Head of caudate nucleus (tissue), 42 donors: Measurements from ENCODE around the gene OR52B6.
"Not testable (repeated sequence)": the region's sequence is repeated elsewhere in the genome, so short reads cannot be mapped to it uniquely, and the experiment has no call there.

Experiments
- DNase-seq, 42 donors: peaks; one replicate each; pipeline versions ENCODE4 v3.0.0 to v3.0.0-alpha.2; 2020 to 2021; ENCODE audit warnings: mixed read lengths in 7 of 42
- intact Hi-C: fragments of 100-400 bp; cut with DNase I; formaldehyde crosslinking; loops from one replicate; pipeline ENCODE4 v1.15.0; 2022

The OR52B6 gene

DNA sequence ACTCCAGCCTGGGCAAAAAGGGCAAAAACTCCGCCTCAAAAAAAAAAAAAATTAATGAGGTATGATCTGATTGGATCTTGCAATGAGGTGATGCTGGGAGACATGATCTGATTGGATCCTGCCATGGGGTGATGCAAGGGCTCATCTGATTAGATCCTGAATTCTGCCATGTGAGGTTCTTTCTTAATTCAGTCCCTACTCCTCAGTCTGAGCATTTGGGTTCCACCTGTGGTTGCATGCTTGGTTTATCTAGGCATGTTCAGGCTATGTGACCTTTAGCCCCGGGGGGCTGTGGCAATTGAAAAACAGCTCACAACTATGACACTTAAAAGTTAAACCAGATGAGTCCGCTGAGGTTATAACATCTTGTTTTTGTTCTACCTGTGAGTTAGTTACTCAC lies 10.9 kb downstream of the OR52B6 start:
- intact Hi-C loops: no loop called here

DNA sequence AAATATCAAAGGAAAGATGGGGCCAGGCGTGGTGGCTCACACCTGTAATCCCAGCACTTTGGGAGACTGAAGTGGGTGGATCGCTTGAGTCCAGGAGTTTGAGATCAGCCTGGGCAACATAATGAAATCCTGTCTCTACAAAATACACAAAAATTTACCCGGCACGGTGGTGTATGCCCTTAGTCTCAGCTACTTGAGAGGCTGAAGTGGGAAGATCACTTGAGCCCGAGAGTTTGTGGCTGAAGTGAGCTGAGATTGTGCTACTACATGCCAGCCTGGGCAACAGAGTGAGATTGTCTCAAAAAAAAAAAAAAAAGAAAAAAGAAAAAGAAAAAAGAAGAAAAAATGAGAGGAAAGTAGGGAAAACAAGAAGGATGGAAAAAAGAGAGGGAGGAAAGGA lies 11.9 kb downstream of the OR52B6 start:
- no peak for DNase-seq
- intact Hi-C loops: no loop called here

More for the DNA sequence above, 10.9 kb downstream of the OR52B6 start:
- DNase-seq: no peak

DNA sequence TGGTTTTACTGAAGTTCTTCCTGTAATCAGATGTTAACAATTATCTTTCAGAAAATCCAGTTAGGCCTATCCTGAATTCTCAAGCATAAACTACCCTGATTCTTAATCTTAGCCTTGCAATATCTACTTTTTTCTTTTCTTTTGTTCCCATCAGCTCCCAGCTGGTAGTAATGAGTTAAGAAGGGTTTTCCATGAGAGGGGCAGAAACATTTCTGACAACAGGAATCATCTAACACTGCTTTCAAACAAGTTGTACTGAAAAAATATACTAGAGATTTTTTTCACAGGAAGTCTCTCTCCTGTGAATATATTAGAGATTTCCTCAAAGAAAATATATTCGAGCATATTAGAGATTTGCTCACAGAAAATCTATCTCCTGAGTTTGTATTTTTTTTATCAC lies 12.5 kb downstream of the OR52B6 start:
- intact Hi-C loops: no loop called here
- no peak for DNase-seq

DNA sequence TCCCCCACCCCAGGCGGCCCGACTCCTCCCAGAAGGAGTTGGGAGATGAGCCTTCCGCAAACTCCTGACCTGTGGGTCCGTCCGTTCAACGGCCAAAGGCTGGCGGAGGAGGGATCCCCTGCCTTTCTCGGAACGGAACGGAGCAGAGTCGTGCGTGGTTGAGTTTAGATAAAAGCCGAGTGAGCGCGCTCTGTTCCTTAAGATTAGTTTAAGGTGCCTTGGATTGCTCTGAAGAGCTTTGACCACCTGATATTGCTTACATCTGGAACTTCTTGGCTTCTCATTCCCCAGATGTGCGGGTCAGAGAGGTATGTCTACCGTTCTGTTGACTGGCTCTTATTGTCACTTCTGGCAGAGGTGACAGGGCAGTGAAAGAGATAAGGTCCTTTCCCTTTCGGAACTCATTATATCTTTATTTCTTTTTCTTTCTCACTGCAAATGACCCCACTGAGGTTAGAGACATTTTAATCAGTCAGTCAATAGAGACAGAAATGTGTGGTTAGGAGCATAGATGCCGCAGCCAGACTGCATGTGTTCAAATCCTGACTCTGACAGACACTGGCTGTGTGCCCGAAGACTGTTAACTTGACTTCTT lies 16.0 kb downstream of the OR52B6 start, which contains the start of gene TRIM6:
TRIM6 (plus strand) TSS at position 31 of the 595 bp plus-strand sequence; CDS start at position 292, 261 bp downstream.
- intact Hi-C loops: no loop called here
- DNase-seq: peak in 21 of 42 donors; percentile 7 to 49 (median 22)

DNA sequence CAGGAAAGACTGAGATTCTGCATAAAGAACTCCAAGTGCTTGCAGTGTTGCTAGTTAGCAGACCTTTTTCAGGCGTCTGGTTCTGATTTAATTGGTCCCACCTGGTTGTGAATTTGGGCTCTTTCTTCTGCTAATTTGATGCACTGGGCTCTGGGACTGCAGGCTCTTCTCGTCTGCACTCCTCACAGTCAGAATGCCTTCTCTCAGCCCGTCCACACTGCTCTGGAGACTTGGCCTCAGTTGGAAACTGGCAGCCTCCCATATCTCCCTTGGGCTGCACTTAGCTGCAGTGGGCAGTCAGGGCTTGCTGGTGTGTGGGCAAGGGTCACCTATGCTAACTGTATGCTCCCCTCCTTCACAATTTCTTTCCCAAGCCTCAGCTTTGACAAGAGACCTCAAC lies 17.3 kb downstream of the OR52B6 start:
- DNase-seq: no peak
- intact Hi-C loops: no loop called here

DNA sequence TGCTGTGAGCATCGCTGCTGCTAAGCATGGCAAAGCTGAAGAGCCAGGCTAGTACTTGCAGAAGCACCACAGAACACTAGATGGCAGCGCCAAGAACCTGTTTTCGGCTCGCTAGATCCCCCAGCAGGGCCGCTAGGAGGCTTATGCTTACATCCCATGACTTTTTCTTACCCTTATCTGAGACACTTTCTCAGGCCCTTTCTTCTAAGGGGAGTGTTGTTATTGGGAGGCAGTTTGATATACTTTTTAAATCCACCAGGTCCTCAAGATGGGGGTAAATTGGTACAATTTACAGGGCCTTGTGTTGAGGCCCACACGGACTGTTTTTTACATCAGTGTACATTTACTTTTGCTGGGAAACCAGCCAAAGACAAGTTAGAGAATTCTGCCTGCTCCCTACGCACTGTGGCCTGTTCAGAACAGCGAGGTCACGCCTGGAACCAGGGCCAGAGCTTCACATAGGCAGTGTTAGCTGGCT lies 19.7 kb downstream of the OR52B6 start:
- intact Hi-C loops: no loop called here
- DNase-seq: peak in 24 of 42 donors; percentile 9 to 61 (median 28)

DNA sequence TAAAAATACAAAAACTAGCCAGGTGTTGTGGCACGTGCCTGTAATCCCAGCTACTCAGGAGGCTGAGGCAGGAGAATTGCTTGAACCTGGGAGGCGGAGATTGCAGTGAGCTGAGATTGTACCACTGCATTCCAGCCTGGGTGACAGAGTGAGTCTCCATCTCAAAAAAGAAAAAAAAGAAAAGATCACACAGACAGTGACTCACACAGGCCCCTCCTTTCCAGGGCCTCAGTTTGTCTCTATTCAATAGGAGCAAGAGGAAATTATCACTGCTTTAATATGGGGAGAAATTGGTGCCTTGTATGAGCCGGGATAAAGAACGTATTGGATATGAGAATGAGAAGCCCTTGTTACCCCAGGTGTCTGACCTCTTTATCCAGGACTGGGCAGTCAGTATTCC lies 22.1 kb downstream of the OR52B6 start:
- DNase-seq, intact Hi-C loops: not testable (repeated sequence)

DNA sequence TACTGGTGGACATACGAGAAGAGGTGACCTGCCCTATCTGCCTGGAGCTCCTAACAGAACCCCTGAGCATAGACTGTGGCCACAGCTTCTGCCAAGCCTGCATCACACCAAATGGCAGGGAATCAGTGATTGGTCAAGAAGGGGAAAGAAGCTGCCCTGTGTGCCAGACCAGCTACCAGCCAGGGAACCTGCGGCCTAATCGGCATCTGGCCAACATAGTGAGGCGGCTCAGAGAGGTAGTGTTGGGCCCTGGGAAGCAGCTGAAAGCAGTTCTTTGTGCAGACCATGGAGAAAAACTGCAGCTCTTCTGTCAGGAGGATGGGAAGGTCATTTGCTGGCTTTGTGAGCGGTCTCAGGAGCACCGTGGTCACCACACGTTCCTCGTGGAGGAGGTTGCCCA lies 22.6 kb downstream of the OR52B6 start:
- intact Hi-C loops: no loop called here
- peak in 1 of 42 donors; percentile 23 for DNase-seq

DNA sequence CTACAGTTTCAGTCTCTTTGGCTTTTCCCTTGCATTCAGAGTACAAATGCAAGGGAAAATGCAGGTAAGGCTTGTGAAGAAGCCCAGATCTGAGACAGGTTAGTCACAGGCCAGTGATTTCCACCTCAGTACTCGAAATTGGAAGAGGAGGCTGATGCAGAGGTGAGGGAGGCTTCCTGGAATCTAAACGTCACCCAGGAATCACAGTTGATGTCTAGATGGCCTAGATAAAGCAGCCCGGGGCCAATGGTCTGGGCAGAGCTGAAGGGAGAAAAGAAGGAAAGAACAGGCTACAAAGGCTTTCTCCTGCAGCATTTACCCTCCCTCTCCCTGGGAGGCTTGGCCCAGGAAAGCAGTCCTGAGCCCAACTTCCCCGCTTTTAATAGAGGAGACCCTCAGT lies 24.2 kb downstream of the OR52B6 start:
- intact Hi-C loops: no loop called here
- DNase-seq: no peak

DNA sequence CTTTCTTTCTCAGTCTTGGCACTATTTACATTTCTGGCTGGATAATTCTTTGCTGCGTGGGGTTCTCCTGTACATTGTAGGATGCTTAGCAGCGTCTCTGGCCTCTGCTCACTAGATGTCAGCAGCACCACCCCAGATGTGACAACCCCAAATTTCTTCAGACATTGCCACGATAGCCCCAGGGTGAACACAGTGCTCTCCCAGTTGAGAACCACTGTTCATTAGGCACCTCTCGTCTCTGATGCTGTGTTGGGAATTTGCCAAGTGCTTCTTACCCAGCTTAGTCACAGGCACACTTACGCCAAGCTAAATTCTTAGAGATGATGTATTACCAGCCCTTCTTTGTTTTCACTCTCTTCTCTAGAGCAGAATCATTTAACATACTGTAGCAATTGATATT lies 25.2 kb downstream of the OR52B6 start:
- intact Hi-C loops: no loop called here
- DNase-seq: no peak

DNA sequence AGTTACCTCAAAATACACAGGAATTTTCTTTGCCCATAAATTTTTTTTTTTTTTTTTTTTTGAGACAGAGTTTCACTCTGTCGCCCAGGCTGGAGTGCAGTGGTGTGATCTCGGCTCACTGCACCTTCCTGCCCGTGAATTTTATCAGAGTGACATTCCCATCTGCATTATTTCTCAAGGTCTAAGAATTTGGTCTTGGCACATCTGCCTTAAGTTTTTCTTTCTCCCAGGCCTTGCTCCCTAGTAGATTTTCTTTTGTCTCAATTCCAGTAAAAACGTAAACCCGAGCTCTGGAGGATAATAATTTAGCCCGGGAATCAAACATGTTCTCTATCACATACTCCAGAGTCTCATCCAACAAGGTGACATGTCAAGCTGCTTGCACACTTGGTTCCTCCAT lies 28.1 kb downstream of the OR52B6 start:
- intact Hi-C loops: no loop called here
- DNase-seq: no peak

DNA sequence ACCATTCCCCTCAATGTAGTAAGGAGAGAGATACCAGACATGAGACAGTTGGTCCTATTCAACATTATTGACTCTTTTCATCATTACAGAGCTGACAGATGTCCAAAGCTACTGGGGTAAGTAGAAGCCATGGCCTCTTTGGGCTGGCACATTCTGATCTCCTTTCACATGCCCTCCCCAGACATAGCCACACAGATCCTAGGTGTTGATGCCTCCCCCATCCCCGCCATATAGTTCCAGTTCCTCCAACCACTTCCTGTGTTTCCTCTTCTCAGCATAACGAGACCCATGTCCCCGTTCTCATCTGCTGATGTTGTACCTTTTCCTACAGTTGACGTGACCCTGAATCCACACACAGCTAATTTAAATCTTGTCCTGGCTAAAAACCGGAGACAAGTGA lies 29.8 kb downstream of the OR52B6 start:
- no peak for DNase-seq
- intact Hi-C loops: no loop called here

DNA sequence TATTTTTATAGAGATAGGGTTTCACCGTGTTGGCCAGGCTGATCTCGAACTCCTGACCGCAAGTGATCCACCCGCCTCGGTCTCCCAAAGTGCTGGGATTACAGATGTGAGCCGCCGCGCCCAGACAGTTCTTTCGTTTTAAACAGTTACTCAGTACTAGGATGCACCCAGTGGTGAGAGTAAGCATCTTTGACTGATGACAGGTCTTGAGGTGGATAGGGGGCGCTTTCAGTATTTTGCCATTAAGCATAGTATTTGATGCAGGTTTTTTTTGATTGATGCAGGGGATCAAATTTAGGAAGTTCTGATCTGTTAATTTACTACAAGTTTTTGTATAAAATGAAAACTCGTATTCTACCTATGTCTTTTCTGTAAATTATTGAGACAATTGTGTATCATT lies 30.9 kb downstream of the OR52B6 start:
- no peak for DNase-seq
- intact Hi-C loops: no loop called here

DNA sequence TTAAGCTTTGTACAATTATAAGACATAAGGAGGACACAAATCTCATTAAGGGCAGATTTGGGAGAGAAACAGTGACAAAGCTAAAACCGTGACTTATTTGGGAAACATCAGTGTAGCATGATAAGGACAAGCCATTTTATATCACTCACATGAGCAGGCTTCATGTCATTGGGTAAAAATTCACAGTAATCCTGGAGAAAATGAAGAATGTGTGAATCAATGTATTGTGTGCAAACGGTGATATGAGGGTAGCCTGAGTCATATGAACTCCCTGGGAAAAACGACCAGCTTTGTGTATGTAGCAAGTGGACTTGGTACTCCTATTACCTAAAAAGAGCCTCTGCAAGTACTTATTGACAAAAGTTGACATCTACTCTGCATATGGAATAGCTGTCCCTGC lies 38.1 kb downstream of the OR52B6 start:
- DNase-seq: no peak
- intact Hi-C loops: no loop called here

DNA sequence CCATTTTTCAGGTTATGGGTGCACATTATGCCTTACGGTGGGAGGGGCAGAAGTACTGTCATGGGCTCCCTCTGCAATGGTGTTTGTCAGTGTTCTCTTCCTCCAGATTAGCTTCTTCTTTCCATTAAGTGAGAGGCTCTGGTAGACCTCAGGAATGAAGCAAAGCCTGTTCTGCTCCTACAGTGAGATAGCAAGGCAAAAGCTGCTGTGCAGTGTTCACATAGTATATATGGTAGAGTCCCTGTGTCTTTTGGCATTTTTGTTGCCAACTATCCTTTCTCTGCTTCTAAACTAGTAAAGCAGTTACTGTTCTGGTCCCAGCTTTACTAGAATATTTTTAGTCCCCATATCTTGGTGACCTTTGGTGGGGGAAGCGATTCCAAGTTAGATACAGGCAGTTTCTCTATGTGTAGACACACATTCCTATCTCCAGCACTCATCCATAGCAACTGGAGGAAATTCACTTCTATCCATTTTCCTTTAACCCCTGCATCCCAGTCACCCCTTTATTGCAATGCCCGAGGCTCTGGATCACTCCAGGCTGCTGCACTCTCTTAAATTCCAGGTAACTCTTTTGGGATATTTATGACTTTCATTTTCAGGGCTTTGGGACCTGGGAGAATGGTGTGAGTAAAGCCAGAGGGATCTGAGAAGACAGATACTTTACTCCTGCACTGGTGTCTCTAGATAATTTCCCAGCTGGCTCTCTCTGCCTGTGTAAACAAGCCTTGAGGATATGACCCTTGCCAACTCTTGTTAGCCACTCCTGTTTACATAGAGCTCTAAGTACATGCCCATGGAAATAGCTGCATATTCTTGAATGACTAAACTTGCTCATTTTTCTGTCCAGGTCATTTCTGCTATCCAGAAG lies 40.2 kb downstream of the OR52B6 start:
- no peak for DNase-seq
- intact Hi-C loops: no loop called here

DNA sequence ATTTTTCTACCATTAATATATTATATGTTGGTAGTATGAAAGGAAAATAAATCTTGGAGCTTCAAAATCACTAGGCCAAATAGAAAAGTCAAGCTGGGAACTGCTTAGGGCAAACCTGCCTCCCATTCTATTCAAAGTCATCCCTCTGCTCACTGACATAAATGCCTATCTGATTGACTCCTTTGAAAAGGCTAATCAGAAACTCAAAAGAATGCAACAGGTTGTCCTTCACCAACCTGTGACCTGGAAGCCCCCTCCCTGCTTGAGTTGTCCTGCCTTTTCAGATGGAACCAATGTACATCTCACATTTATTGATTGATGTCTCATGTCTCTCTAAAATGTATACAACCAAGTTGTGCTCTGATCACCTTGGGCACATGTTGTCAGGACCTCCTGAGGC lies 40.9 kb downstream of the OR52B6 start:
- intact Hi-C loops: no loop called here
- DNase-seq: no peak

DNA sequence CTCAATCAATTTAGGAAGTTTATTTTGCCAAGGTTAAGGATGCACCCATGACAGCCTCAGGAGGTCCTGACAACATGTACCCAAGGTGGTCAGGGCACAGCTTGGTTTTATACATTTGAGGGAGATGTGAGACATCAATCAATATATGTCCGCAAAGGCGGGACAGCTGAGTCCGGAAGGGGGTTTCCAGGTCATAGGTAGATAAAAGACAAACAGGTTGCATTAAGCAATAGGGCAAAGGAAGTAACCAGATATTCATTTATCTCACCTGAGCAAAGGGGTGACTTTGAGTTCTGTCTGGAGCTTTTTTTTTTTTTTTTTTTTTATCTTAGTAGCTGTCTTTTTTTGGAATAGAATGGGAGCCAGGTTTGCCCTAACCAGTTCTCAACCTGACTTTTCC lies 42.1 kb downstream of the OR52B6 start:
- no peak for DNase-seq
- intact Hi-C loops: no loop called here

DNA sequence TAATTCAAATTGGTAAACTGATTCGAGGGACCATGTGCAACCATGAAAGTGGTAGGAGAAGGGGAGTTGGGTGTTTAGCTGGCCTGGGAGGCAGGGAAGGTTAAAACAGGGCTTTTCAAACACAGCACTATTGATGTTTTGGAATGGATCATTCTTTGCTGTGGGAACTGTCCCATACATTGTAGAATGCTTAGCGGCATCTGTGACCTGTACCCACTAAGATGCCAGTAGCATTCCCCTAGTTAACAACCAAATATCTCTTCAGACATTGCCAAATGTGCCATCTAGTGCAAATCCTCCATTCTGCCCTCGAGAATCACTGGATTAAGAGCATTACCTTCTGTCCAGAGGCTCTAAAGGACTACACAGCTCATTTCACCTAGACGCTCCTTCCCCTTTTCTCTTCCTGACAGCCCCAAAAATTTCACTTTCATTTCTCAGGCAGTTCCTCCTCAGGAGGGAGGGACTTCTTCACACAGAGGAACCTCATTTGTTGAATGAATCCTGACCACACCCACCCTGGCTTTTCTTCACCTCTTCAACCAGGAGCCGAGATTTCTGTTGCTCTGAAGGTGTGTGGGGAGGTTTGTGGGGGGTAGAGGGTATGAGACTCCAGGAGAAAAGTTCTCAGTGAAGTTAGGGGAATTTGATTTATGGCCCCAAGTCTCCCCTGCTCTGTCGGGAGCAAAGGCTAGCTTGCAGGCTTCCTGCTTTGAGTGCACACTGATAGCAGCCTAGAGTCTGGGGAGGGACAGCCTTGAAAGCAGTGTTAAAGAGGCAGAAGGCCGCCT lies 44.0 kb downstream of the OR52B6 start, which contains the start of gene TRIM34:
TRIM34 (plus strand) TSS at position 513 of the 791 bp plus-strand sequence. CDS start 7,331 bp downstream, outside the sequence.
- peak in 21 of 42 donors; percentile 9 to 62 (median 27) for DNase-seq
- intact Hi-C loops: no loop called here

DNA sequence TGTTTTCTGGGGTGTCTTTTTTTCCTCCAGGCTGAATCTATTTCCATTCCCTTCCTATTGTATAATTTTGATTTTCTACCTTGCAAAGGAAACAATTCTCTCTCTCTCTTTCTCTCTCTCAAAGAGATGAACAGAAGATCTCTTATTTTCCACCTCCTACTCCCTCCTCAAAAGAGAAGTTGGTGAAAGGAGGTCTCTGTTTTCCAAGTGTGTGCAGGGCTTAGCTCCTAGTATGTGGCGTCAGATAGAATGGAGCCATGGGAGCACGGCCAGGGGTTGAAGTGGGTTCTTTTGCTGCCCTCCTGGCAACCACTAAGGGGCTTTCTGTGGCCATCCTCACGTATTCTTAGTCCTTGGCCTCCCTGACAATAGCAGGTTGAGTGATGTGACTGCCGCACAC lies 44.6 kb downstream of the OR52B6 start:
- intact Hi-C loops: no loop called here
- no peak for DNase-seq

DNA sequence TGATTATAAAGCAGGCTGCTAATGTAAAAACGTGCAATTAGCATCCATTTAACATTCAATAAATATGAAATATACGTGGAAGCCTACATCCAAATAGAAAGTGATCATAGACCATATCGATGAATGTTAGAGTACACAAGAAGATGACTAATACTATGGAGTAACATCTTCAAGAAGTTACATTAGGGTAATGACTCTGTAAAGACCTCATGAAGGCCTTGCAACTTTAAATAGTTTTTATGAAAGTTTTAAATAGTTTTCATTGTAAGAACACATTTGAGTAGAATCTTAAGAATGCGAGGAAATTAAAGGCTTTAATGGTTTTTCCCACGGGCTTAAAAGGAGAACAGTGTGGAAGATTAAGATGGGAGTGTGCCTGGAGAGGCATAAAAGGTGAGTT lies 45.5 kb downstream of the OR52B6 start:
- no peak for DNase-seq
- intact Hi-C loops: no loop called here
